Measurements from ENCODE around the gene CPT1C. TPM values are rescaled to one million over a fixed set of nuclear protein-coding genes. Genes with fewer than 3 reads are reported as not detected.

CPT1C gene
- total RNA-seq, 2 experiments from 2014 or later, result 1.9 to 2.9 TPM

- H3K36me3 Mint-ChIP-seq (ENCODE audit: low read depth), result peaks cover 44% of the 10 kb centered on the region
- no peak for DNase-seq
- ChIA-PET CTCF (interaction anchor here (0.6 to 2.7 kb wide), 7 partner anchors 8 to 162 kb away, joined by 3 to 26 read pairs (median 6); partner anchors contain the start of genes PRMT1 and RRAS), POLR2A (interaction anchor here (0.6 to 7.5 kb wide), 17 partner anchors 8 to 273 kb away, joined by 3 to 91 read pairs (median 5); partner anchors contain the start of genes AKT1S1, NOSIP, PRMT1 and PRR12)
- H3K27ac Mint-ChIP-seq, result peak overlapping the region; percentile 93
- H3K4me1 Mint-ChIP-seq, result peaks cover 38% of the 10 kb centered on the region
- no peaks in the 10 kb centered on the region for H3K27me3 Mint-ChIP-seq
- peak overlapping the region; percentile 96 for H3K4me3 Mint-ChIP-seq
- H3K9me3 Mint-ChIP-seq, result no peaks in the 10 kb centered on the region
Measured at GRCh38 chr19:49665036-49665350, 25.9 kb upstream of the CPT1C start.

- Mint-ChIP-seq H3K36me3 (ENCODE audit: low read depth) (peaks cover 38% of the 10 kb centered on the region), H3K27ac (peak within 1 kb of the TSS; percentile 93), H3K27me3 (no peaks in the 10 kb centered on the region), H3K9me3 (no peaks in the 10 kb centered on the region), H3K4me1 (peaks cover 38% of the 10 kb centered on the region), H3K4me3 (peak within 1 kb of the TSS; percentile 96)
- CTCF ChIA-PET, result interaction anchor here (0.7 to 2.7 kb wide), 3 partner anchors 11 to 96 kb away, joined by 3 to 26 read pairs (median 6); partner anchors contain the start of gene PRMT1
- peak; percentile 99 for DNase-seq
- POLR2A ChIA-PET, result interaction anchor here (0.6 to 7.5 kb wide), 14 partner anchors 8 to 274 kb away, joined by 3 to 91 read pairs (median 4); partner anchors contain the start of genes AKT1S1, NOSIP, PRMT1 and PRR12
Measured at GRCh38 chr19:49665351-49666119, 25.4 kb upstream of the CPT1C start, which contains the start of the genes BCL2L12 and IRF3. BCL2L12 (plus strand) TSS chr19:49665933; CDS start chr19:49666693, 760 bp downstream. IRF3 (minus strand) TSS chr19:49665857; CDS start chr19:49664838, 1,019 bp downstream.

GRCh38 chr19:49666120-49666444 lies 24.8 kb upstream of the CPT1C start:
- CTCF ChIA-PET, result interaction anchor here (2.0 to 2.7 kb wide), 2 partner anchors 10 to 97 kb away, joined by 6 to 26 read pairs; partner anchors contain the start of gene PRMT1
- H3K36me3 Mint-ChIP-seq (ENCODE audit: low read depth), result peaks cover 37% of the 10 kb centered on the region

GRCh38 chr19:49667473-49667872 lies 23.4 kb upstream of the CPT1C start:
- no peak for DNase-seq
- Mint-ChIP-seq H3K36me3 (ENCODE audit: low read depth) (peaks cover 43% of the 10 kb centered on the region), H3K4me1 (peaks cover 44% of the 10 kb centered on the region), H3K4me3 (peak overlapping the region; percentile 96), H3K27me3 (no peaks in the 10 kb centered on the region), H3K27ac (peak overlapping the region; percentile 68), H3K9me3 (no peaks in the 10 kb centered on the region)
- ChIA-PET POLR2A (interaction anchor here (6.1 to 7.5 kb wide), 2 partner anchors 10 to 25 kb away, joined by 73 to 91 read pairs; partner anchors contain the start of genes PRMT1, RRAS and SCAF1), CTCF (interaction anchor here (1.0 kb wide), 1 partner anchor 9 kb away, joined by 4 read pairs; no protein-coding TSS in a partner anchor)

More at GRCh38 chr19:49666120-49666444, 24.8 kb upstream of the CPT1C start:
- Mint-ChIP-seq H3K4me3 (peak overlapping the region; percentile 96), H3K4me1 (peaks cover 38% of the 10 kb centered on the region), H3K27me3 (no peaks in the 10 kb centered on the region), H3K9me3 (no peaks in the 10 kb centered on the region), H3K27ac (peak overlapping the region; percentile 93)
- POLR2A ChIA-PET, result interaction anchor here (1.1 to 7.5 kb wide), 8 partner anchors 9 to 178 kb away, joined by 3 to 91 read pairs (median 5); partner anchors contain the start of genes PRMT1, PRR12, RPL13A and RRAS
- DNase-seq, result no peak

- no peak overlapping the region for H3K4me3 Mint-ChIP-seq
- H3K27me3 Mint-ChIP-seq, result no peaks in the 10 kb centered on the region
- peaks cover 32% of the 10 kb centered on the region for H3K4me1 Mint-ChIP-seq
- H3K36me3 Mint-ChIP-seq (ENCODE audit: low read depth), result peaks cover 35% of the 10 kb centered on the region
- no peak overlapping the region for H3K27ac Mint-ChIP-seq
- ChIA-PET CTCF (interaction anchor here (0.8 to 1.5 kb wide), 3 partner anchors 26 to 167 kb away, joined by 3 to 4 read pairs (median 3); no protein-coding TSS in a partner anchor), POLR2A (interaction anchor here (1.3 kb wide), 1 partner anchor 23 kb away, joined by 3 read pairs; no protein-coding TSS in a partner anchor)
- H3K9me3 Mint-ChIP-seq, result no peaks in the 10 kb centered on the region
- DNase-seq, result no peak
Measured at GRCh38 chr19:49669516-49669915, 21.4 kb upstream of the CPT1C start.

GRCh38 chr19:49672131-49672919 lies 18.6 kb upstream of the CPT1C start:
- Mint-ChIP-seq H3K4me1 (peaks cover 22% of the 10 kb centered on the region), H3K4me3 (no peak overlapping the region), H3K9me3 (no peaks in the 10 kb centered on the region), H3K27me3 (no peaks in the 10 kb centered on the region), H3K27ac (no peak overlapping the region), H3K36me3 (ENCODE audit: low read depth) (peaks cover 22% of the 10 kb centered on the region)
- ChIA-PET POLR2A (interaction anchor here (0.8 to 2.6 kb wide), 3 partner anchors 29 to 79 kb away, joined by 4 to 6 read pairs (median 5); no protein-coding TSS in a partner anchor), CTCF (interaction anchor here (0.5 to 9.1 kb wide), 22 partner anchors 8 to 220 kb away, joined by 3 to 90 read pairs (median 3); partner anchors contain the start of genes ADM5, NOSIP, PIH1D1 and RRAS)
- DNase-seq, result peak; percentile 78

GRCh38 chr19:49676136-49676783 lies 14.7 kb upstream of the CPT1C start:
- ChIA-PET CTCF (interaction anchor here (0.5 to 9.1 kb wide), 22 partner anchors 9 to 1024 kb away, joined by 3 to 90 read pairs (median 4); partner anchors contain the start of genes BCL2L12, FLT3LG, IRF3 and LIN7B), POLR2A (interaction anchor here (0.7 to 5.5 kb wide), 24 partner anchors 11 to 225 kb away, joined by 3 to 73 read pairs (median 5); partner anchors contain the start of genes AP2A1, BCL2L12, FLT3LG and FUZ)
- no peak for DNase-seq
- H3K36me3 Mint-ChIP-seq (ENCODE audit: low read depth), result peaks cover 16% of the 10 kb centered on the region
- peaks cover 43% of the 10 kb centered on the region for H3K4me1 Mint-ChIP-seq
- H3K27me3 Mint-ChIP-seq, result no peaks in the 10 kb centered on the region
- peak overlapping the region; percentile 90 for H3K4me3 Mint-ChIP-seq
- H3K27ac Mint-ChIP-seq, result peak overlapping the region; percentile 89
- H3K9me3 Mint-ChIP-seq, result no peaks in the 10 kb centered on the region

- peak overlapping the region; percentile 89 for H3K27ac Mint-ChIP-seq
- peaks cover 17% of the 10 kb centered on the region for H3K36me3 Mint-ChIP-seq (ENCODE audit: low read depth)
- peak overlapping the region; percentile 90 for H3K4me3 Mint-ChIP-seq
- POLR2A ChIA-PET, result interaction anchor here (0.7 to 5.5 kb wide), 21 partner anchors 12 to 225 kb away, joined by 3 to 73 read pairs (median 5); partner anchors contain the start of genes AP2A1, BCL2L12, FLT3LG and IRF3
- H3K27me3 Mint-ChIP-seq, result no peaks in the 10 kb centered on the region
- H3K9me3 Mint-ChIP-seq, result no peaks in the 10 kb centered on the region
- DNase-seq, result peak; percentile 99
- CTCF ChIA-PET, result interaction anchor here (0.5 to 9.1 kb wide), 17 partner anchors 9 to 1024 kb away, joined by 3 to 90 read pairs (median 4); partner anchors contain the start of genes AP2A1, BCL2L12, FLT3LG and IRF3
- peaks cover 43% of the 10 kb centered on the region for H3K4me1 Mint-ChIP-seq
Measured at GRCh38 chr19:49676784-49677230, 14.1 kb upstream of the CPT1C start.

- Mint-ChIP-seq H3K4me3 (peak within 1 kb of the TSS; percentile 90), H3K36me3 (ENCODE audit: low read depth) (peaks cover 17% of the 10 kb centered on the region), H3K27me3 (no peaks in the 10 kb centered on the region), H3K4me1 (peaks cover 43% of the 10 kb centered on the region), H3K27ac (peak within 1 kb of the TSS; percentile 92), H3K9me3 (no peaks in the 10 kb centered on the region)
- POLR2A ChIA-PET, result interaction anchor here (1.0 to 5.5 kb wide), 17 partner anchors 12 to 226 kb away, joined by 3 to 73 read pairs (median 6); partner anchors contain the start of genes ALDH16A1, BCL2L12, FLT3LG and IRF3
- no peak for DNase-seq
- CTCF ChIA-PET, result interaction anchor here (0.6 to 9.1 kb wide), 12 partner anchors 13 to 770 kb away, joined by 3 to 90 read pairs (median 6); partner anchors contain the start of genes AP2A1, BCL2L12, FLT3LG and IRF3
Measured at GRCh38 chr19:49677231-49677900, 13.6 kb upstream of the CPT1C start, which contains the start of gene PRMT1. PRMT1 (plus strand) TSS chr19:49677271; CDS start chr19:49677281, 10 bp downstream.

- peak overlapping the region; percentile 90 for H3K4me3 Mint-ChIP-seq
- ChIA-PET POLR2A (interaction anchor here (1.1 to 5.5 kb wide), 12 partner anchors 12 to 225 kb away, joined by 3 to 73 read pairs (median 8); partner anchors contain the start of genes ALDH16A1, BCL2L12, FLT3LG and IRF3), CTCF (interaction anchor here (0.6 to 9.1 kb wide), 13 partner anchors 9 to 771 kb away, joined by 3 to 90 read pairs (median 3); partner anchors contain the start of genes AP2A1, BCL2L12, IRF3 and RRAS)
Measured at GRCh38 chr19:49677901-49678674, 12.8 kb upstream of the CPT1C start.

More at GRCh38 chr19:49677901-49678674, 12.8 kb upstream of the CPT1C start:
- peak; percentile 84 for DNase-seq
- peaks cover 17% of the 10 kb centered on the region for H3K36me3 Mint-ChIP-seq (ENCODE audit: low read depth)
- peak overlapping the region; percentile 92 for H3K27ac Mint-ChIP-seq
- no peaks in the 10 kb centered on the region for H3K27me3 Mint-ChIP-seq
- peaks cover 44% of the 10 kb centered on the region for H3K4me1 Mint-ChIP-seq
- H3K9me3 Mint-ChIP-seq, result no peaks in the 10 kb centered on the region

Measured in activated CD4-positive, alpha-beta memory T cell treated with anti-CD3 and anti-CD28 coated beads, Interleukin-2, amount 10 ng/mL, durations not matched to agents 7 days and 5 days (primary cell).